Memory B cell (primary cell): ENCODE measurements around the gene CD163L1.
"Not testable (repeated sequence)": the region's sequence is repeated elsewhere in the genome, so short reads cannot be mapped to it uniquely, and the experiment has no call there.

Source experiments
- ATAC-seq: fragments of 150-1000 bp; cut with Tn5 transposase; 2 replicates; pipeline ENCODE4 v1.10.0; 2021; ENCODE audit warnings: low read depth, mild to moderate bottlenecking, moderate library complexity
- DNase-seq, 2 donors: peaks; one replicate each; pipeline ENCODE4 v3.0.0; 2022; ENCODE audit warnings: low spot score in 2 of 2
- H3K27ac Mint-ChIP-seq: one replicate; pipeline ENCODE4 v1.8.0; 2022; ENCODE audit warnings: mild to moderate bottlenecking, moderate library complexity, mixed read lengths
- H3K27me3 Mint-ChIP-seq: one replicate; pipeline ENCODE4 v1.8.0; 2022; ENCODE audit warnings: mixed read lengths
- H3K36me3 Mint-ChIP-seq: one replicate; pipeline ENCODE4 v1.8.0; 2022; ENCODE audit warnings: mild to moderate bottlenecking, mixed read lengths
- H3K4me1 Mint-ChIP-seq: one replicate; pipeline ENCODE4 v1.8.0; 2022; ENCODE audit warnings: mixed read lengths
- H3K4me3 Mint-ChIP-seq: one replicate; pipeline ENCODE4 v1.8.0; 2022; ENCODE audit warnings: mild to moderate bottlenecking, moderate library complexity, mixed read lengths
- H3K9me3 Mint-ChIP-seq: one replicate; pipeline ENCODE4 v1.8.0; 2022; ENCODE audit warnings: mixed read lengths

CD163L1 gene

DNA sequence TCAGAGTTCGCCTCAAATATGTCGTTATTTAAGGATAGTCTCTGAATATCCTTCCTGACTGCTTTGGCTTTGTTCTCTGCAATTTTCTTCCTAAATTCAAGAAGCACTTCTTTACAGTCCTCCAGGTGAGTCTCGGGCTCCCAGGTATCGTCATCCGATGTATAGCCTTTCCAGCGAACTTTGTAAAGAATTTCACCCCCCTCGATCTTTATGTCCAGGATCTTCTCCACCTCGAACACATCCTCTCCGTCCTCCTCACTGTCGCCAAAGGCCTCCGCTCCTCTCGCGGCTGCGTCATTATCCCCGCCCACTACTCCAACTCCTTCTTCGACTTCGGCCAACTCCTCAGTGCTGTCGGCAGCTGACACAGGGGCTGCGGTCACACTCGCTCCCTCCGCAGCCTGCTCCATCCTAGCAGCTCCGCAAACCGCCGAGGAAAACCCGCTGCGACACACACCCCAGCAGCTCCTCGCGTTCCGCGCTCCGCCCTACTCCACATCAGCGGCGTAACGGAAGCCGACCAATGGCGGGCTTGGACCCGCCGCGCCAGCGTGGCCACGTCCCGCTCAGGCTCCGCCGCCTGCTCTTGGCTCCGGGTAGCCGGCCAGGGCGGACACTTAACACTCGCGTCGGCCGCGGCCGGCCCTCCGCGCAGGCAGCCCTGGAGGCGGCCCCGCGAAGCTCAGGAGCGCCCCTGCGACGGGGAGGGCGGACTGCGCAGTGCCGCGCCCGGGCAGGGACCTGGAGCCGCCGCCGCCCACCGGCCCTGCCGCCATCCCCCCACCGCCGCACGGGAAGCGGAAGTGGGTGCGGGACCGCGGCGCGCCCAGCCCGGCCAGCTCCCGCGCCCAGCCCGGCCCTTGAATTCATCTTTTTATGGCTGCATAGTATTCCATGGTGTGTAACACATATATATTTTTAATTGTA, 4.1 kb downstream of the CD163L1 start:
- Mint-ChIP-seq H3K4me3 (no peak overlapping the region), H3K27me3 (peaks cover 10% of the 10 kb centered on the region), H3K9me3 (no peaks in the 10 kb centered on the region), H3K27ac (no peak overlapping the region), H3K4me1 (no peaks in the 10 kb centered on the region), H3K36me3 (no peaks in the 10 kb centered on the region)
- DNase-seq (no peak), ATAC-seq (no peak)

DNA sequence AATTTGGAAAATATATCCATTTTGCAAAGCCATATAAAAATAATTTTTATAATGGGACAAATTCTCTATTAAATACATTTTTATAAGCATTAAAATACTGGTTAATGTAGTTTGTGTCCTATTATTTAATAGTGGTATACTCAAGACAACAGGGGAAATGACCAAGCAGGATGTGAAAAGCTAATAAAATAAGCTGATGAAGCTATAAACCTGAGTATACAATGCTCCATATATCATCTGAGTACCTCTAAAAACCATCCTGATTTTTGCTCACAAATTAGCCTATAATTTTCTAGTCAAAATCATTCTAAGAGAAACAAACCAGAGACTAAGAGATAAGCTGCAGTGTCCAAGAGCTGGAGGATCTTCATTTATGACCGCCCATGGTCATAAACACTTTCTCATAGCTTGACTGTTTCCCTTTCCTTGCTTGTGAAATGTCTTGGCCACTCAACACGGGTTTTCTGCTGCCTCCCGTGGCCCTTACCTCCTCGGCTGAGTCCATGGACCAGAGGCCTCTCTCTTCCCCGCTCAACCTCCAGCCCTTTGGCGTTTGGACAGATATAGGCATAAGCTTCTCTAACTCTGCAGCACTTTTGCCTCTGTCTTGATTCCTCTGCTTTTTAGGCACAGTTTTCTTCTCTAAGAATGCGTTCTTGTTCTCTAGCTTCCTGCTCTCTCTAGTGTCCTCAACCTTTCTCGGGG, 5.5 kb downstream of the CD163L1 start:
- H3K27me3 Mint-ChIP-seq = peaks cover 10% of the 10 kb centered on the region
- not testable (repeated sequence) for H3K9me3 Mint-ChIP-seq, H3K4me3 Mint-ChIP-seq, DNase-seq, H3K4me1 Mint-ChIP-seq, H3K27ac Mint-ChIP-seq, H3K36me3 Mint-ChIP-seq, ATAC-seq

DNA sequence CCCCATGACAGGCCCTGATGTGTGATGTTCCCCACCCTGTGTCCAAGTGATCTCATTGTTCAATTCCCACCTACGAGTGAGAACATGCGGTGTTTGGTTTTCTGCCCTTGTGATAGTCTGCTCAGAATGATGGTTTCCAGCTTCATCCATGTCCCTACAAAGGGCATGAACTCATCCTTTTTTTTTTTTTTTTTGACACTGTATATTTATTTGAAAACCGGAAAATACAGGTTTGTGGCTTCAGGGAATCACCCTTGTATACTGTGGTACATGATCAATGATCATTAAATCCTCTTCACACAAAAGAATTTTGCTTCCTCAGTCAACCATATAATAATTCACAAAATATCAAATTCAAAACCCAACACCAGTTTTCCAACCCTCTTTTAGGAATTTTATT, 6.5 kb downstream of the CD163L1 start:
- not testable (repeated sequence) for H3K36me3 Mint-ChIP-seq, H3K4me1 Mint-ChIP-seq, H3K4me3 Mint-ChIP-seq, ATAC-seq, H3K9me3 Mint-ChIP-seq, H3K27ac Mint-ChIP-seq, DNase-seq
- H3K27me3 Mint-ChIP-seq = peaks cover 10% of the 10 kb centered on the region

DNA sequence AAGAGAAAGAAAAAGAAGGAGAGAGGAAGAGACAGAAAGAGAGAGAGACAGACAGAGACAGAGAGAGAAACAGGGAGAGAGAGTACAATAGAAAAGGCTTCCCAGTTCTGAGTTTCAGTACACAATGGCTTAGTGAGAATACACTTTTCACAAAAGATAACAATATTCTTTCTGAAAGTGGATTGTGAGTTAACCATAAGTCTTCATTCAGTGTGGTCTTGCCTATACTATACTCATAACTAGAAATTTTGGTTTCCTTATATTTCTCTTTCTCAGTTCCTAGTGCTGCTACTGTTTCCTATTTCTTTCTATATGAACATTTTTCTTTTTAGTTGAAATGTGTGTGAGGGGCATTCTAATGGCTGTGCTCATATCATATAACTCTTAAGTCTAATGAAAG, 9.3 kb downstream of the CD163L1 start:
- no peaks in the 10 kb centered on the region for H3K4me1 Mint-ChIP-seq
- no peaks in the 10 kb centered on the region for H3K9me3 Mint-ChIP-seq
- no peak for ATAC-seq
- no peak overlapping the region for H3K4me3 Mint-ChIP-seq
- peaks cover 5% of the 10 kb centered on the region for H3K27me3 Mint-ChIP-seq
- no peaks in the 10 kb centered on the region for H3K36me3 Mint-ChIP-seq
- no peak overlapping the region for H3K27ac Mint-ChIP-seq
- no peak for DNase-seq

DNA sequence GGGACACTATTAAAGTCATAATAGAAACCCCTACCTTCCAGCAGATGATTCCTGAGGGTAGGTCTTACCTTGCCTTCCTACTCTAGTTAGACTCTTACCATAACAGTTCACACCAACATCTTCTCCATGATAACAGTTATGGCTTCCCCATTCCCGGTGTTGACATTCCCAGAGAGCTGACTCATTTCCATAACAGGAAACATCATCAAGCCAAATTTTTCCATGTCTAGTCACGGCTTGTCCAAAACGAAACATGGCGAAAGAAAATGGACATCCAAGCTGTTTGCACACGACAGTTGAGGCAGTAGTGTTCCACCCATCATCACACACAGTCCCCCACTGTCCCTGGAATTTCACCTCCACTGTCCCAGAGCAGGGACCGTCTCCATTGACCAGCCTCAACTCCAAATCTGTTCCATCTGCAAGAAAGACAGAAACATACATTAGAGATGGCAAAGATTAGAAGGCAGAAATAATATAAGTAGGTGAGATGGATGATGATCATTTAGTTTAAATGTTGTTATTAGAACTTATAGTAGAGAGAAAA, 10.6 kb downstream of the CD163L1 start:
- H3K4me1 Mint-ChIP-seq = no peaks in the 10 kb centered on the region
- H3K27me3 Mint-ChIP-seq = peaks cover 5% of the 10 kb centered on the region
- no peaks in the 10 kb centered on the region for H3K9me3 Mint-ChIP-seq
- ATAC-seq (no peak), DNase-seq (no peak)
- H3K36me3 Mint-ChIP-seq = no peaks in the 10 kb centered on the region
- no peak overlapping the region for H3K27ac Mint-ChIP-seq
- H3K4me3 Mint-ChIP-seq = no peak overlapping the region

DNA sequence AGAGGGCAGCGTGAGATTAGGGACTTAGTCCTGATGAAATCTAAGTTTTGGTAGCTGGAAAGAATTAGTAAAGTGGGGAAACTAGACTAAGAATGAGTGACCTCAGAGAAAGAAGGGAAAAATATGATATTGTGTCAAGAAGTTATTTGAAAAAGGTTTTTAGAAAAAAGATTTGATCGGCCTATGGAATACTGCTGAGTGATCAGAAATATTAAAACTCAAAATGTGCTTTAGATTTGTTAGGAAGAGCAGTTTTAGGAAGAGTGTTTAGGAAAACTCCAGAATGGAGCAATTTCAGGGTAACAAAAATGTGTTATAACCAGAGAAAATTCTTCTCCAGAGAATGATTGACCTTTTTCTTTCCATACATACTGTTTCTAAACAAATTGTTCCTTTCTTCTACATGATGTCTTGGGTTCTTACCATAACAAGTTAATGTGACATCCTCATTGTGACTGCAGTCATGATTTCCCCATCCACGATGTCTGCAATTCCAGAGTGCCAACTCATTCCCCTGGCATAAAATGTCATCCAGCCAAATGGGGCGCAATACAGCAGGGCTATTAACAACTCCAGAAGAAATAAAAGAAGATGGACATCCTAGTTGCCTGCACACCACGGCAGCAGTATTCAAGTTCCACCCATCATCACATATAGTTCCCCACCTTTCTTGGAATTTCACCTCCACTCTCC, 11.8 kb downstream of the CD163L1 start:
- ATAC-seq = no peak
- Mint-ChIP-seq H3K36me3 (no peaks in the 10 kb centered on the region), H3K9me3 (no peaks in the 10 kb centered on the region), H3K4me1 (no peaks in the 10 kb centered on the region), H3K27ac (no peak overlapping the region), H3K4me3 (no peak overlapping the region), H3K27me3 (peaks cover 5% of the 10 kb centered on the region)
- no peak for DNase-seq

DNA sequence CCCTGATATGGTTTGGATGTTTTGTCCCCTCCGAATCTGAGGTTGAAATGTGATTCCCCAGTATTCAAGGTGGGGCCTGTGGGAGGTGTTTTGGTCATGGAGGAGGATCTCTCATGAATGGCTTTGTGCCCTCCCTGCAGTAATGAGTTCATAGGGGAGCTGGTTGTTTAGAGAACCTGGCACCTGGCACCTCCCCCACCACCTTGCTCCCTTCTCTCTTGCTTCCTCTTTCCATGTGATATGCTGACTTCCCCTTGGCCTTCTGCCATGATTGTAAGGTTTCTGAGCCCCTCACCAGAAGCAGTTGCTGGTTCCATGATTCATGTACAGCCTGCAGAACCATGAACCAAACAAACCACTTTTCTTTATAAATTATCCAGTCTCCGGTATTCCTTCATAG, 32.6 kb downstream of the CD163L1 start:
- peaks cover 2% of the 10 kb centered on the region for H3K9me3 Mint-ChIP-seq
- no peak for ATAC-seq
- H3K4me1 Mint-ChIP-seq = no peaks in the 10 kb centered on the region
- H3K4me3 Mint-ChIP-seq = no peak overlapping the region
- H3K27ac Mint-ChIP-seq = no peak overlapping the region
- peaks cover 3% of the 10 kb centered on the region for H3K27me3 Mint-ChIP-seq
- no peaks in the 10 kb centered on the region for H3K36me3 Mint-ChIP-seq
- no peak for DNase-seq

DNA sequence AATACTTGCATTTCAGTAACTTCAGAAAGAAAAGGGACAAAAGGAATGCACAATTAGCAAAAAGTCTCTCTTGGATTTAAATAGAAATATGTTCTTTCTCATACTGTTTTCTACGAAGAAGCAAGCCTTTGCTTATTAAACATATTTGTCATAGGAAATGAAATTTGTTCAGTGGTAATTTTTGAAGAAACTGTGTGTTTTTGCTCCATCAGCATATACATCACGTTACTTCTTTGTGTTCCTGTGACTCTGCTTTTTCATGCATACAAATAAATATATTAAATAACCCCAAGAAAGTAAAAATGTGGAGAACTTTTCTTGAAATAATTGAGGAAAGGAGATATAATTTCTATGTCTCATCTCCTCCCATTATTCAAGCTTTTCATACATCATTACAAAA, 39.7 kb downstream of the CD163L1 start:
- Mint-ChIP-seq H3K36me3 (no peaks in the 10 kb centered on the region), H3K9me3 (peaks cover 2% of the 10 kb centered on the region), H3K27me3 (peaks cover 6% of the 10 kb centered on the region), H3K4me1 (no peaks in the 10 kb centered on the region), H3K27ac (no peak overlapping the region), H3K4me3 (no peak overlapping the region)
- DNase-seq = no peak
- ATAC-seq = no peak

DNA sequence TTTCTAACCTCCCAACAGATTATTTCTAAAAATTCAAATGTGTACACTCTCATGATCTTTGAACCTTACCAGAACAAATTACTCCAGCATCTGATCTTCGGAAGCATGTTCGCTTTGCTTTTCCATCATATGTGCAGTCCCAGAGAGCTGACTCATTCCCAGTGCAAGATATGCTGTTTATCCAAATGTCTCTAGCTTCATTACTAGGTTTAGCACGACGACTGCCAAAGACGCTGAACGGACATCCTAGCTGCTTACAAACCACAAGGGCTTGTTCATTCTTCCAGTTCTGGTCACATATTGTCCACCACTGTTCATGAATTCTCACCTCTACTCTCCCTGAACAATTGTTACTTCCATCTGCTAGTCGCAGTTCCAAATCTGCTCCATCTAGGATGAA, 40.5 kb downstream of the CD163L1 start:
- Mint-ChIP-seq H3K27ac (no peak overlapping the region), H3K27me3 (peaks cover 6% of the 10 kb centered on the region), H3K4me1 (no peaks in the 10 kb centered on the region), H3K36me3 (no peaks in the 10 kb centered on the region), H3K9me3 (peaks cover 5% of the 10 kb centered on the region), H3K4me3 (no peak overlapping the region)
- DNase-seq (no peak), ATAC-seq (no peak)

DNA sequence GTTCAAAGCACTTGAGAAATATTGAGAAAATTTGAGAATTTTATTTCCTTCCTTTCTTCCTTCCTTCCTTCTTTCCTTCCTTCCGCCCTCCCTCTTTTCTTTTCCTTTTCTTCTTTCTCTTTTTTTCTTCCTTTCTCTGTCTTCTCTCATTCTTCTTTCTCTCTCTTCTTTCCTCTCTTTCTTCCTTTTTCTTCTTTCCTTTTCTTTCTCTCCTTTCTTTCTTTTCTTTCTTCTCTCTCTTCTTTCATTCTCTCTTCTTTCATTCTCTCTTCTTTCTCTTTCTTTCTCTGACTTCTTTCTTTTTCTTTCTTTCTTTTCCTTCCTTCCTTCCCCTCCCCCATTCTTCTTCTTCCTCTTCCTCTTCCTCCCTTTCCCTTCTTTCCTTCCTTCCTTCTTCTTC, 44.9 kb downstream of the CD163L1 start:
- no peak for DNase-seq
- ATAC-seq = no peak
- Mint-ChIP-seq H3K9me3 (peaks cover 8% of the 10 kb centered on the region), H3K4me1 (no peaks in the 10 kb centered on the region), H3K27ac (no peak overlapping the region), H3K27me3 (peaks cover 4% of the 10 kb centered on the region), H3K4me3 (no peak overlapping the region), H3K36me3 (no peaks in the 10 kb centered on the region)

DNA sequence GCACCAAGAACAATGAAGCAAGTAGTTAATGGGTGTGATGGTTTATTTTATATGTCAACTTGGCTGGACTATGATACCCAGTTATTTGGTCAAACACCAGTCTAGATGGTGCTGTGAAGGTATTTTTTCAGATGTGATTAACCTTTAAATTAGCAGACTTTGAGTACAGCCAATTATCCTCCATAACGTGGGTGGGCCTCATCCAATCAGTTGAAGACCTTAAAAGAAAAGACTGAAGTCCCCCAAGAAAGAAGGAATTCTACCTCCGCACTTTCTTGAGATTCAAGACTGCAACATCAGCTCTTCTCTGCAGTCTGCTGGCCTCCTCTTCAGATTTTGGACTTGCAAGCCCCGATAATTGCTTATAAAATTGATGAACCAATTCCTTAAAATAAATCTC, 47.5 kb downstream of the CD163L1 start:
- no peak overlapping the region for H3K27ac Mint-ChIP-seq
- H3K36me3 Mint-ChIP-seq = no peaks in the 10 kb centered on the region
- no peak overlapping the region for H3K4me3 Mint-ChIP-seq
- H3K4me1 Mint-ChIP-seq = no peaks in the 10 kb centered on the region
- peaks cover 10% of the 10 kb centered on the region for H3K9me3 Mint-ChIP-seq
- no peak for ATAC-seq
- no peak for DNase-seq
- H3K27me3 Mint-ChIP-seq = no peaks in the 10 kb centered on the region

DNA sequence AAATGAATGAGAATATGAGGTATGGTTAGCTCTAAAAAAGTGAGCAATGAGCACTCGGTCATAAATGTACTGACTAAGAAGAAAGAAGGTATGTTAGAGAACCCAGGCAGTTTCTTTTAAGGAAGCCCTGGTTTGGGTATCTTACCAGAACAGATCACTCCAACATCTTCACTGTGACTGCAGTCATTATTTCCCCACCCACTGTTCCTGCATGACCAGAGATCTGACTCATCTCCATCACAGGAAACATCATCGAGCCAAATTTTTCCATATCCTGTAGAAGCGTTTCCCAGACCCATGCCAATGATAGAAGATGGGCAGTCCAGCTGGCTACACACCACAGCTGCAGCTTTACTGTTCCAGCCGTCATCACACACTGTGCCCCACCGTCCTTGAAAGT, 48.0 kb downstream of the CD163L1 start:
- DNase-seq (no peak), ATAC-seq (no peak)
- no peak overlapping the region for H3K27ac Mint-ChIP-seq

DNA sequence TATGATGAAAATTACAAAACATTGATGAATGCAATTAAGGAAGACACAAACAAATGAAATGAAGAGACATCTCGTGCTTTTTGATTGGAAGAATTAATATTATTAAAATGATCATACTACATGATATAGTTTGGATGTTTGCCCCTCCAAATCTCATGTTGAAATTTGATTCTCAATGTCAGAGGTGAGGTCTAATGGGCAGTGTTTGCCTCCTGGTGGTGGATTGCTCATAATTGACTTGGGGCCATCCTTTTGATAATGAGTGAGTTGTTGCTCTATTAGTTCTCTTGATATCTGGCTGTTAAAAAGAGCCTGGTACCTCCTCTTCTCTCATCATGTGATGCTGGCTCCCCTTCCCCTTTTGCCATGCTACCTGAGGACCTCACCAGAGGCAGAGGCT, 56.7 kb downstream of the CD163L1 start:
- H3K4me1 Mint-ChIP-seq = no peaks in the 10 kb centered on the region
- H3K27me3 Mint-ChIP-seq = peaks cover under 1% of the 10 kb centered on the region
- ATAC-seq (no peak), DNase-seq (no peak)
- no peak overlapping the region for H3K27ac Mint-ChIP-seq
- H3K36me3 Mint-ChIP-seq = no peaks in the 10 kb centered on the region
- no peak overlapping the region for H3K4me3 Mint-ChIP-seq
- peaks cover 8% of the 10 kb centered on the region for H3K9me3 Mint-ChIP-seq

More for the DNA sequence above, 48.0 kb downstream of the CD163L1 start:
- Mint-ChIP-seq H3K27me3 (no peaks in the 10 kb centered on the region), H3K9me3 (peaks cover 10% of the 10 kb centered on the region), H3K36me3 (no peaks in the 10 kb centered on the region), H3K4me1 (no peaks in the 10 kb centered on the region), H3K4me3 (no peak overlapping the region)

DNA sequence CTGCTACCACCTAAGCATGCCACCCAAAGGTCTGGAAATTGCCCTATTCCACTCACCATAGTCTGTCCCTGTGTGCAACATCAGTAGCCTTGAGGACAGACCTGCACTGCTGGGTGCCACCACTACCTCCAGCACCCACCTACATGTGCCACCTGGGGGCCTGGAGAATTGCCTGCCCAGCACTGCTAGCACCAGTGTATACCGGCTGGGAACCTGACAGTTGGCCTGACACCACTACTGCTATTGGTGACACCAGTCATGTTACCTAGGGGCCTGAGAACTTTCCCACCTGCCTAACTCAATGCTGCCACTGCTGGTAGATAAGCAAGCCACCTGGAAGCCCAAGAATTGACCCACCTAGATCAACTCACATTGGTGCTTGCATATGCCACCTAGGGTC, 60.8 kb downstream of the CD163L1 start:
- Mint-ChIP-seq H3K27me3 (peaks cover 8% of the 10 kb centered on the region), H3K4me1 (no peaks in the 10 kb centered on the region), H3K36me3 (no peaks in the 10 kb centered on the region), H3K27ac (no peak overlapping the region), H3K9me3 (peaks cover 8% of the 10 kb centered on the region), H3K4me3 (no peak overlapping the region)
- DNase-seq (no peak), ATAC-seq (no peak)
